Ovary (tissue), 9 donors: Measurements from ENCODE around the gene CCL27. TPM values are rescaled to one million over a fixed set of nuclear protein-coding genes. Genes with fewer than 3 reads are reported as not detected.

ENCODE experiments used
- DNase-seq, 5 donors: peaks; one replicate each; pipeline ENCODE4 v3.0.0-alpha.2; 2019 to 2020
- H3K27ac ChIP-seq, 2 donors: fragments of 200-600 bp; one replicate each; pipeline versions ENCODE4 v1.5.1 to v1.8.0; 2019 to 2022
- H3K27me3 ChIP-seq: fragments of 200-600 bp; one replicate; pipeline ENCODE4 v1.8.0; 2022
- H3K36me3 ChIP-seq: fragments of 200-600 bp; sonication (generic); one replicate; pipeline ENCODE4 v1.5.1; 2019
- H3K4me1 ChIP-seq: one replicate; pipeline ENCODE4 v1.8.1; 2013; ENCODE audit warnings: mild to moderate bottlenecking, moderate library complexity; ENCODE audit not compliant: insufficient read depth
- H3K4me3 ChIP-seq: fragments of 200-600 bp; sonication (generic); one replicate; pipeline ENCODE4 v1.5.1; 2017
- H3K9me3 ChIP-seq, 2 donors: fragments of 200-600 bp in 1 of 2; sonication (generic) in 1 of 2; one replicate each; pipeline versions ENCODE4 v1.5.1 to v1.8.1; 2013 to 2019; ENCODE audit warnings: mild to moderate bottlenecking in 1 of 2, moderate library complexity in 1 of 2
- CTCF ChIP-seq, 3 donors: fragments of 450-650 bp in 2 of 3; fragments of 200-600 bp in 1 of 3; IDR thresholded peaks; one replicate each; pipeline versions ENCODE4 v1.5.1 to v1.8.0; 2016 to 2022; ENCODE audit warnings: antibody characterized with exemption in 3 of 3, mild to moderate bottlenecking in 1 of 3
- EP300 ChIP-seq: sonication (generic); formaldehyde crosslinking; IDR thresholded peaks from one replicate; pipeline ENCODE4 v1.6.1; 2017; ENCODE audit warnings: antibody characterized with exemption
- POLR2A ChIP-seq: fragments of 450-650 bp; IDR thresholded peaks from one replicate; pipeline ENCODE4 v1.6.1; 2017; ENCODE audit warnings: antibody characterized with exemption, mild to moderate bottlenecking, moderate library complexity
- WGBS, 3 donors: extraction: QIAGEN DNeasy Blood & Tissue Kit in 1 of 3; methylation state at CpG; one replicate each; pipeline versions ENCODE4 v1.1.5 to v1.1.7; 2013 to 2017; 5-methylcytosine and 5-hydroxymethylcytosine counted together
- intact Hi-C, 4 donors: fragments of 100-400 bp; cut with DNase I; formaldehyde crosslinking; loops; one replicate each; pipeline versions ENCODE4 v1.11.0 to v1.15.1; 2022 to 2023
- polyA plus RNA-seq, 2 donors: library from polyadenylated mRNA; stranded (reverse); fragments of 200-250 nt in 1 of 2; fragments of 350-450 nt in 1 of 2; fragmentation: Illumina TruSeq in 1 of 2; extraction: RNeasy Lipid Tissue Mini Kit (QIAGEN cat#74804) in 1 of 2; gene quantifications; one replicate each; pipeline ENCODE4 v1.2.3, GENCODE V29; 2013 to 2014
- total RNA-seq, 7 donors: library from RNA; depleted of rRNA in 2 of 7; stranded (reverse); fragments of >200 nt in 2 of 7; fragmentation: NEBNext Ultra II Directional in 3 of 7; extraction: Animal tissue kit (Norgen Biotek cat#: 25700) in 3 of 7; gene quantifications; one replicate each; pipeline versions ENCODE4 v1.1.0 to v1.2.4, GENCODE V29; 2016 to 2023
- donor health status: DM: no; HTN: no; CAD: no; lungs with moderate emphysema.
- donor health status: DM: no; HTN: no; CAD: no.
- donor health status: Bipolar disorder and iron deficiency.
- donor health status: DM: yes; HTN: yes; CAD: no.
- donor health status: DM: no; HTN: no; CAD: no.
- donor health status: DM: yes; HTN: yes; CAD: no.

Gene CCL27
- total and polyA plus RNA-seq, 9 donors: 0.21 to 1.1 (median 0.66) TPM; not detected in 4

DNA sequence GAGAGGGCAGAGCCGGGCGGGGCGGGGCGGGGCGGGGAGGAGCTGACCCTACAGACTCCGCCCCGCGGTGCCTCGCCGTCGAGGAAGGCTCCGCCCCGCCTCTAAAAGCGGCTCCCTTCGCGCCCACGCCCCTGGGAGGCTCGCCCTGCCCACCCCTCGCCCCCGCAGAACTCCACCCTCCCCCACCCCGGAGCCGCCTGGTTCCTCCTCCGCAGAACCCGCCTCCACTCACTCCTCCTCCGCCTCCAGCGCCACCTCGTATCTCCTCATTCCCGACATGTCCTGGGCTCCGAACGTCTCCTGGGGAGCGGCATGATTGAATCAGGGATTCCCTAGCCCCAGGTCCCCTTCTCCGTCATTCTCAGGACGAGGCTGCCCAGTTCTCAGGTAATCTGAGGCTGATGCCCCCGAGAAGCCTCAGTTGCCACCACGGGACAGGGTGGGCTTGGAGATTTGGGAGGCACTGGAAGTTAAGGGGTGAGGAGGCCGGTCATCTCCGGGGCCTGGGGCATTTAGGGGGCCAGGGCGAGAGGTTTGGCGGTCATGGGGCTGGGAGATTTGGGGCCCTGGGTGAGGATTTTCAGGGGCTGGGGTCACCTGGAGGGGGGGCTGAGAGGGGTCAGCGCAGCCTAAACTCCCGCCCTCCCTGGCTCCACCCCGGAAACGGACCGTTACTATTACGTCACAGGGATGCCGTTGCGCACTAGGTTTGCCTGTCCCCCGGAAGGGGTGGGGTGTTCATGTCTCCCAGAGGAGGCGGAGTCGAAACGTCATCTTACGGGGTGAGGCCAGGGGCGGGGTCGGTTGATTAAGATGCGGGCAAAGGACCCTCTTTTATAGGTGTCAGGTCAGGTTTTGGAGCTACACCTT is 3.2 kb upstream of the CCL27 start:
- TF ChIP-seq POLR2A (peak; percentile 95), CTCF (IDR thresholded peaks at IDR 0.05) (peak in 1 of 3 donors; percentile 45), EP300 (peak; percentile 40)
- Histone ChIP-seq H3K9me3 (no peaks in the 10 kb centered on the region), H3K4me1 (peaks cover 4% of the 10 kb centered on the region), H3K4me3 (peak overlapping the region; percentile 81), H3K36me3 (no peaks in the 10 kb centered on the region), H3K27me3 (no peaks in the 10 kb centered on the region), H3K27ac (peak overlapping the region; percentile 94 to 98)
- peak; percentile 96 to 98 (median 98) for DNase-seq
- intact Hi-C loops: loop anchor here in 1 of 4 donors (10.0 kb wide), 1 partner anchor 1501 kb away; the partner anchor contains the start of gene B4GALT1
- 1% methylated on average over 40 to 55 of the region's 55 CpGs for WGBS, 3 donors

GRCh38 chr9:34665067-34665380 is 2.6 kb upstream of the CCL27 start:
- no peak for TF ChIP-seq CTCF (IDR thresholded peaks at IDR 0.05)
- TF ChIP-seq EP300: no peak
- no peak for TF ChIP-seq POLR2A
- Histone ChIP-seq H3K4me3 (peak overlapping the region; percentile 81), H3K36me3 (no peaks in the 10 kb centered on the region), H3K27ac (peak overlapping the region; percentile 59 to 94), H3K4me1 (peaks cover 4% of the 10 kb centered on the region), H3K27me3 (no peaks in the 10 kb centered on the region), H3K9me3 (no peaks in the 10 kb centered on the region)
- intact Hi-C loops: loop anchor here in 1 of 4 donors (10.0 kb wide), 1 partner anchor 1500 kb away; the partner anchor contains the start of gene B4GALT1
- DNase-seq: no peak
- WGBS, 3 donors: 0 to 2% (median 1%) methylated on average over 7 to 26 of the region's 26 CpGs

GRCh38 chr9:34664281-34665066 is 2.0 kb upstream of the CCL27 start:
- 14 to 23% (median 18%) methylated on average over 18 of the region's 18 CpGs for WGBS, 3 donors
- H3K4me1 ChIP-seq: peaks cover 4% of the 10 kb centered on the region
- H3K9me3 ChIP-seq: no peaks in the 10 kb centered on the region
- TF ChIP-seq POLR2A (no peak), CTCF (IDR thresholded peaks at IDR 0.05) (peak; percentile 36 to 62 (median 58)), EP300 (no peak)
- intact Hi-C loops: loop anchor here in 1 of 4 donors (10.0 kb wide), 1 partner anchor 1500 kb away; the partner anchor contains the start of gene B4GALT1
- H3K27me3 ChIP-seq: no peaks in the 10 kb centered on the region
- H3K4me3 ChIP-seq: peak overlapping the region; percentile 81
- no peaks in the 10 kb centered on the region for H3K36me3 ChIP-seq
- DNase-seq: peak; percentile 70 to 83 (median 76)
- peak overlapping the region; percentile 59 to 94 for H3K27ac ChIP-seq

- no peak for DNase-seq
- no peak overlapping the region for H3K27ac ChIP-seq
- TF ChIP-seq POLR2A: no peak
- H3K9me3 ChIP-seq: no peaks in the 10 kb centered on the region
- intact Hi-C loops: loop anchor here in 1 of 4 donors (10.0 kb wide), 1 partner anchor 1498 kb away; the partner anchor contains the start of gene B4GALT1
- H3K36me3 ChIP-seq: no peaks in the 10 kb centered on the region
- H3K4me1 ChIP-seq: peaks cover 4% of the 10 kb centered on the region
- no peak overlapping the region for H3K4me3 ChIP-seq
- H3K27me3 ChIP-seq: no peaks in the 10 kb centered on the region
Observed at GRCh38 chr9:34663303-34663605, 797 bp upstream of the CCL27 start.
